GM23338 (cell line): ENCODE measurements around the gene MESP1. TPM values are rescaled to one million over a fixed set of nuclear protein-coding genes. Genes with fewer than 3 reads are reported as not detected.

Experiments used
- ATAC-seq: fragments of 200-7000 bp; cut with Tn5 transposase; 3 replicates; pipeline ENCODE4 v1.9.1; 2020
- DNase-seq: peaks from one replicate; pipeline ENCODE4 v3.0.0-alpha.2; 2015; ENCODE audit warnings: low spot score
- H2AFZ ChIP-seq: fragments of 200-600 bp; sonication (generic); 2 replicates; pipeline ENCODE4 v1.8.0; 2016; ENCODE audit warnings: antibody characterized with exemption, mild to moderate bottlenecking, moderate library complexity
- H3F3A ChIP-seq: fragments of 200-600 bp; sonication (generic); replicated peaks from 2 replicates; pipeline ENCODE4 v1.8.0; 2017; ENCODE audit warnings: antibody characterized with exemption, mixed run types, low read depth
- H3K27ac ChIP-seq: fragments of 200-600 bp; sonication (generic); 2 replicates; pipeline ENCODE4 v1.6.1; 2016; ENCODE audit warnings: low read depth
- H3K27me3 ChIP-seq: fragments of 200-600 bp; sonication (generic); 2 replicates; pipeline ENCODE4 v1.8.0; 2016; ENCODE audit warnings: mild to moderate bottlenecking, mixed run types, moderate library complexity; ENCODE audit not compliant: insufficient read depth
- H3K36me3 ChIP-seq: fragments of 200-600 bp; sonication (generic); 2 replicates; pipeline ENCODE4 v1.8.0; 2016; ENCODE audit warnings: mild to moderate bottlenecking; ENCODE audit not compliant: insufficient read depth
- H3K4me1 ChIP-seq: fragments of 200-600 bp; sonication (generic); 2 replicates; pipeline ENCODE4 v1.8.0; 2016; ENCODE audit warnings: mild to moderate bottlenecking, moderate library complexity; ENCODE audit not compliant: insufficient read depth
- H3K4me2 ChIP-seq: fragments of 200-600 bp; sonication (generic); 2 replicates; pipeline ENCODE4 v1.7.1; 2017; ENCODE audit warnings: mixed run types
- H3K4me3 ChIP-seq: fragments of 200-600 bp; sonication (generic); 2 replicates; pipeline ENCODE4 v1.6.1; 2016; ENCODE audit warnings: mixed run types
- H3K79me2 ChIP-seq: fragments of 200-600 bp; sonication (generic); replicated peaks from 2 replicates; pipeline ENCODE4 v1.8.0; 2017; ENCODE audit warnings: mild to moderate bottlenecking; ENCODE audit not compliant: insufficient read depth
- H3K9me2 ChIP-seq: fragments of 200-600 bp; sonication (generic); 2 replicates; pipeline ENCODE4 v1.8.0; 2017; ENCODE audit not compliant: insufficient read depth
- H4K20me1 ChIP-seq: fragments of 200-600 bp; sonication (generic); replicated peaks from 2 replicates; pipeline ENCODE4 v1.8.0; 2017; ENCODE audit warnings: mild to moderate bottlenecking; ENCODE audit not compliant: insufficient read depth
- H3K27ac Mint-ChIP-seq: 2 replicates; pipeline ENCODE4 v1.8.0; 2020; ENCODE audit warnings: inconsistent platforms, mild to moderate bottlenecking, moderate library complexity, mixed read lengths
- H3K27me3 Mint-ChIP-seq: 3 replicates; pipeline ENCODE4 v1.8.0; 2022; ENCODE audit warnings: low read depth, mild to moderate bottlenecking, moderate library complexity, mixed read lengths, inconsistent platforms; ENCODE audit not compliant: insufficient read depth, poor library complexity
- H3K36me3 Mint-ChIP-seq: 3 replicates; pipeline ENCODE4 v1.8.0; 2021; ENCODE audit warnings: low read depth, mild to moderate bottlenecking, inconsistent platforms, moderate library complexity, mixed read lengths
- H3K4me1 Mint-ChIP-seq: 3 replicates; pipeline ENCODE4 v1.8.0; 2020; ENCODE audit warnings: mild to moderate bottlenecking, inconsistent platforms, mixed read lengths
- H3K4me3 Mint-ChIP-seq: 3 replicates; pipeline ENCODE4 v1.8.0; 2021; ENCODE audit warnings: moderate library complexity, mild to moderate bottlenecking, inconsistent platforms, mixed read lengths
- H3K9me3 Mint-ChIP-seq: 3 replicates; pipeline ENCODE4 v1.8.0; 2020; ENCODE audit warnings: moderate library complexity, mild to moderate bottlenecking, inconsistent platforms, mixed read lengths
- CREB1 ChIP-seq: fragments of 250-450 bp; sonication (Bioruptor Pico); IDR thresholded peaks from 2 replicates; pipeline ENCODE4 v1.5.0; 2020; ENCODE audit warnings: low read depth, mild to moderate bottlenecking, moderate library complexity
- EZH2 ChIP-seq: fragments of 200-600 bp; sonication (generic); IDR thresholded peaks from one replicate; pipeline ENCODE4 v1.8.0; 2017; ENCODE audit warnings: antibody characterized with exemption, mild to moderate bottlenecking, low read depth; ENCODE audit not compliant: unreplicated experiment
- EZH2phosphoT487 ChIP-seq: fragments of 200-600 bp; sonication (generic); IDR thresholded peaks from one replicate; pipeline ENCODE4 v1.8.1; 2018; ENCODE audit warnings: antibody characterized with exemption; ENCODE audit not compliant: unreplicated experiment
- JUNB ChIP-seq: IDR thresholded peaks from one replicate; pipeline ENCODE4 v1.6.1; 2016; ENCODE audit warnings: antibody characterized with exemption; ENCODE audit not compliant: unreplicated experiment
- POLR2AphosphoS5 ChIP-seq: IDR thresholded peaks from 2 replicates; pipeline ENCODE4 v1.6.1; 2016; ENCODE audit warnings: antibody characterized with exemption, low read depth
- STAT1 ChIP-seq: IDR thresholded peaks from one replicate; pipeline ENCODE4 v1.6.1; 2016; ENCODE audit warnings: antibody characterized with exemption; ENCODE audit not compliant: unreplicated experiment
- ZNF114 ChIP-seq: fragments of 250-450 bp; sonication (Bioruptor Pico); IDR thresholded peaks from 2 replicates; pipeline ENCODE4 v1.5.0; 2020; ENCODE audit warnings: mild to moderate bottlenecking, moderate library complexity
- ZNF331 ChIP-seq: fragments of 250-450 bp; sonication (Bioruptor Pico); IDR thresholded peaks from 2 replicates; pipeline ENCODE4 v1.5.0; 2020; ENCODE audit warnings: low read depth, mild to moderate bottlenecking, moderate library complexity
- polyA plus RNA-seq: library from polyadenylated mRNA; unstranded; fragments of >200 nt; fragmentation: Nextera tagmentation; extraction: Ambion mirVana; gene quantifications from 2 replicates; pipeline ENCODE4 v1.2.1, GENCODE V29; 2016
- total RNA-seq: library from RNA; depleted of rRNA; stranded (reverse); fragments of >200 nt; shearing (Covaris generic); gene quantifications from 2 replicates; pipeline ENCODE4 v1.2.3, GENCODE V29; 2014
- TF ChIP-seq, protein P1 (sequence below): IDR thresholded peaks from 2 replicates; pipeline ENCODE4 v1.6.1; 2016; ENCODE audit warnings: antibody characterized with exemption
- TF ChIP-seq, protein P2 (sequence below): IDR thresholded peaks from one replicate; pipeline ENCODE4 v1.6.1; 2018; ENCODE audit warnings: antibody characterized with exemption; ENCODE audit not compliant: unreplicated experiment
- TF ChIP-seq, protein P3 (sequence below), 2 experiments: fragments of 200-600 bp in 1 of 2; sonication (generic) in 1 of 2; conservative IDR thresholded peaks; 2 replicates each; pipeline versions ENCODE4 v1.5.1 to v1.6.1; 2016 to 2017; ENCODE audit warnings: antibody characterized with exemption in 2 of 2, low read depth in 2 of 2, mild to moderate bottlenecking in 2 of 2, moderate library complexity in 1 of 2
- TF ChIP-seq, protein P4 (sequence below): fragments of 250-450 bp; sonication (Bioruptor Pico); IDR thresholded peaks from 2 replicates; pipeline ENCODE4 v1.5.0; 2020; ENCODE audit warnings: mild to moderate bottlenecking, moderate library complexity

MESP1 gene
- total and polyA plus RNA-seq, 2 experiments from 2014 or later, result 0.21 to 0.91 TPM

DNA sequence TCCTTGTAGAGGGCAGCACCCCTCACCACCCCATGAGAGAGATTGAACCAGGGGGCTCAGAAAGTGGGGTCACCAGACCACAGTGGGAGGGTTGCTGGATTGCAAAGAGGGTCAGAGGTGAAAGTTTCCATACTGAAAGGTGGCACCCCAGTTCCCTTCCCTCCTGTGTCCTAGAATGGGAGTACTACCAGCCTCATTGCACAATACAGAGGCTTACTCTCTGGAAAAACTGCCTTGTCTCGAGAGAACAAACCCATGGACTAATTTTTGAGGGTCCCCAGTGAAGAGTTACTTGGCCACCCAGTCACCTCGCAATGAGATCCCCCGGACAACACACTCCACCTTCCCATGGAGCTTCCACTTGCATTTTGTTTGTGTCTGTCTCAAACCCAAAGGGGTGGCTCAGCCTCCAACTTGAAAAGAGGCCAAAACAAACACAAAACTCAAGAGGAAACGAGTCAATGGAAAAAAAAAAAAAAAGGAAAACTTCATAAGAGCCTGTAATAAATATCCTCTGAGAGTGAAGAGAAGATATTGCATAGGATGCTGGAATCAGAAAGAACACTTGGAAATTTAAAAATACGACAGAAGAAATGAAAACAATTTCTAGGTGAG lies 43.7 kb upstream of the MESP1 start:
- H3K9me2 ChIP-seq, result no peaks in the 10 kb centered on the region
- H3K27me3 ChIP-seq, result no peaks in the 10 kb centered on the region
- no peaks in the 10 kb centered on the region for H3K36me3 ChIP-seq
- Mint-ChIP-seq H3K27ac (no peak overlapping the region), H3K4me1 (no peaks in the 10 kb centered on the region), H3K36me3 (no peaks in the 10 kb centered on the region), H3K4me3 (no peak overlapping the region), H3K27me3 (peaks cover 9% of the 10 kb centered on the region), H3K9me3 (no peaks in the 10 kb centered on the region)
- TF ChIP-seq EZH2 (no peak), POLR2AphosphoS5 (no peak), ZNF114 (CRISPR knock-in tag) (no peak), CREB1 (CRISPR knock-in tag) (no peak), JUNB (no peak), ZNF331 (CRISPR knock-in tag) (no peak), EZH2phosphoT487 (no peak), STAT1 (no peak)
- TF ChIP-seq, protein P1, sequence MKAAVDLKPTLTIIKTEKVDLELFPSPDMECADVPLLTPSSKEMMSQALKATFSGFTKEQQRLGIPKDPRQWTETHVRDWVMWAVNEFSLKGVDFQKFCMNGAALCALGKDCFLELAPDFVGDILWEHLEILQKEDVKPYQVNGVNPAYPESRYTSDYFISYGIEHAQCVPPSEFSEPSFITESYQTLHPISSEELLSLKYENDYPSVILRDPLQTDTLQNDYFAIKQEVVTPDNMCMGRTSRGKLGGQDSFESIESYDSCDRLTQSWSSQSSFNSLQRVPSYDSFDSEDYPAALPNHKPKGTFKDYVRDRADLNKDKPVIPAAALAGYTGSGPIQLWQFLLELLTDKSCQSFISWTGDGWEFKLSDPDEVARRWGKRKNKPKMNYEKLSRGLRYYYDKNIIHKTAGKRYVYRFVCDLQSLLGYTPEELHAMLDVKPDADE, result no peak
- TF ChIP-seq, protein P2, sequence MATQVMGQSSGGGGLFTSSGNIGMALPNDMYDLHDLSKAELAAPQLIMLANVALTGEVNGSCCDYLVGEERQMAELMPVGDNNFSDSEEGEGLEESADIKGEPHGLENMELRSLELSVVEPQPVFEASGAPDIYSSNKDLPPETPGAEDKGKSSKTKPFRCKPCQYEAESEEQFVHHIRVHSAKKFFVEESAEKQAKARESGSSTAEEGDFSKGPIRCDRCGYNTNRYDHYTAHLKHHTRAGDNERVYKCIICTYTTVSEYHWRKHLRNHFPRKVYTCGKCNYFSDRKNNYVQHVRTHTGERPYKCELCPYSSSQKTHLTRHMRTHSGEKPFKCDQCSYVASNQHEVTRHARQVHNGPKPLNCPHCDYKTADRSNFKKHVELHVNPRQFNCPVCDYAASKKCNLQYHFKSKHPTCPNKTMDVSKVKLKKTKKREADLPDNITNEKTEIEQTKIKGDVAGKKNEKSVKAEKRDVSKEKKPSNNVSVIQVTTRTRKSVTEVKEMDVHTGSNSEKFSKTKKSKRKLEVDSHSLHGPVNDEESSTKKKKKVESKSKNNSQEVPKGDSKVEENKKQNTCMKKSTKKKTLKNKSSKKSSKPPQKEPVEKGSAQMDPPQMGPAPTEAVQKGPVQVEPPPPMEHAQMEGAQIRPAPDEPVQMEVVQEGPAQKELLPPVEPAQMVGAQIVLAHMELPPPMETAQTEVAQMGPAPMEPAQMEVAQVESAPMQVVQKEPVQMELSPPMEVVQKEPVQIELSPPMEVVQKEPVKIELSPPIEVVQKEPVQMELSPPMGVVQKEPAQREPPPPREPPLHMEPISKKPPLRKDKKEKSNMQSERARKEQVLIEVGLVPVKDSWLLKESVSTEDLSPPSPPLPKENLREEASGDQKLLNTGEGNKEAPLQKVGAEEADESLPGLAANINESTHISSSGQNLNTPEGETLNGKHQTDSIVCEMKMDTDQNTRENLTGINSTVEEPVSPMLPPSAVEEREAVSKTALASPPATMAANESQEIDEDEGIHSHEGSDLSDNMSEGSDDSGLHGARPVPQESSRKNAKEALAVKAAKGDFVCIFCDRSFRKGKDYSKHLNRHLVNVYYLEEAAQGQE, result no peak
- TF ChIP-seq, protein P3, sequence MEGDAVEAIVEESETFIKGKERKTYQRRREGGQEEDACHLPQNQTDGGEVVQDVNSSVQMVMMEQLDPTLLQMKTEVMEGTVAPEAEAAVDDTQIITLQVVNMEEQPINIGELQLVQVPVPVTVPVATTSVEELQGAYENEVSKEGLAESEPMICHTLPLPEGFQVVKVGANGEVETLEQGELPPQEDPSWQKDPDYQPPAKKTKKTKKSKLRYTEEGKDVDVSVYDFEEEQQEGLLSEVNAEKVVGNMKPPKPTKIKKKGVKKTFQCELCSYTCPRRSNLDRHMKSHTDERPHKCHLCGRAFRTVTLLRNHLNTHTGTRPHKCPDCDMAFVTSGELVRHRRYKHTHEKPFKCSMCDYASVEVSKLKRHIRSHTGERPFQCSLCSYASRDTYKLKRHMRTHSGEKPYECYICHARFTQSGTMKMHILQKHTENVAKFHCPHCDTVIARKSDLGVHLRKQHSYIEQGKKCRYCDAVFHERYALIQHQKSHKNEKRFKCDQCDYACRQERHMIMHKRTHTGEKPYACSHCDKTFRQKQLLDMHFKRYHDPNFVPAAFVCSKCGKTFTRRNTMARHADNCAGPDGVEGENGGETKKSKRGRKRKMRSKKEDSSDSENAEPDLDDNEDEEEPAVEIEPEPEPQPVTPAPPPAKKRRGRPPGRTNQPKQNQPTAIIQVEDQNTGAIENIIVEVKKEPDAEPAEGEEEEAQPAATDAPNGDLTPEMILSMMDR (conservative IDR thresholded peaks at IDR 0.05; ENCODE audit: low read depth in 2 of 2), result no peak
- TF ChIP-seq, protein P4, sequence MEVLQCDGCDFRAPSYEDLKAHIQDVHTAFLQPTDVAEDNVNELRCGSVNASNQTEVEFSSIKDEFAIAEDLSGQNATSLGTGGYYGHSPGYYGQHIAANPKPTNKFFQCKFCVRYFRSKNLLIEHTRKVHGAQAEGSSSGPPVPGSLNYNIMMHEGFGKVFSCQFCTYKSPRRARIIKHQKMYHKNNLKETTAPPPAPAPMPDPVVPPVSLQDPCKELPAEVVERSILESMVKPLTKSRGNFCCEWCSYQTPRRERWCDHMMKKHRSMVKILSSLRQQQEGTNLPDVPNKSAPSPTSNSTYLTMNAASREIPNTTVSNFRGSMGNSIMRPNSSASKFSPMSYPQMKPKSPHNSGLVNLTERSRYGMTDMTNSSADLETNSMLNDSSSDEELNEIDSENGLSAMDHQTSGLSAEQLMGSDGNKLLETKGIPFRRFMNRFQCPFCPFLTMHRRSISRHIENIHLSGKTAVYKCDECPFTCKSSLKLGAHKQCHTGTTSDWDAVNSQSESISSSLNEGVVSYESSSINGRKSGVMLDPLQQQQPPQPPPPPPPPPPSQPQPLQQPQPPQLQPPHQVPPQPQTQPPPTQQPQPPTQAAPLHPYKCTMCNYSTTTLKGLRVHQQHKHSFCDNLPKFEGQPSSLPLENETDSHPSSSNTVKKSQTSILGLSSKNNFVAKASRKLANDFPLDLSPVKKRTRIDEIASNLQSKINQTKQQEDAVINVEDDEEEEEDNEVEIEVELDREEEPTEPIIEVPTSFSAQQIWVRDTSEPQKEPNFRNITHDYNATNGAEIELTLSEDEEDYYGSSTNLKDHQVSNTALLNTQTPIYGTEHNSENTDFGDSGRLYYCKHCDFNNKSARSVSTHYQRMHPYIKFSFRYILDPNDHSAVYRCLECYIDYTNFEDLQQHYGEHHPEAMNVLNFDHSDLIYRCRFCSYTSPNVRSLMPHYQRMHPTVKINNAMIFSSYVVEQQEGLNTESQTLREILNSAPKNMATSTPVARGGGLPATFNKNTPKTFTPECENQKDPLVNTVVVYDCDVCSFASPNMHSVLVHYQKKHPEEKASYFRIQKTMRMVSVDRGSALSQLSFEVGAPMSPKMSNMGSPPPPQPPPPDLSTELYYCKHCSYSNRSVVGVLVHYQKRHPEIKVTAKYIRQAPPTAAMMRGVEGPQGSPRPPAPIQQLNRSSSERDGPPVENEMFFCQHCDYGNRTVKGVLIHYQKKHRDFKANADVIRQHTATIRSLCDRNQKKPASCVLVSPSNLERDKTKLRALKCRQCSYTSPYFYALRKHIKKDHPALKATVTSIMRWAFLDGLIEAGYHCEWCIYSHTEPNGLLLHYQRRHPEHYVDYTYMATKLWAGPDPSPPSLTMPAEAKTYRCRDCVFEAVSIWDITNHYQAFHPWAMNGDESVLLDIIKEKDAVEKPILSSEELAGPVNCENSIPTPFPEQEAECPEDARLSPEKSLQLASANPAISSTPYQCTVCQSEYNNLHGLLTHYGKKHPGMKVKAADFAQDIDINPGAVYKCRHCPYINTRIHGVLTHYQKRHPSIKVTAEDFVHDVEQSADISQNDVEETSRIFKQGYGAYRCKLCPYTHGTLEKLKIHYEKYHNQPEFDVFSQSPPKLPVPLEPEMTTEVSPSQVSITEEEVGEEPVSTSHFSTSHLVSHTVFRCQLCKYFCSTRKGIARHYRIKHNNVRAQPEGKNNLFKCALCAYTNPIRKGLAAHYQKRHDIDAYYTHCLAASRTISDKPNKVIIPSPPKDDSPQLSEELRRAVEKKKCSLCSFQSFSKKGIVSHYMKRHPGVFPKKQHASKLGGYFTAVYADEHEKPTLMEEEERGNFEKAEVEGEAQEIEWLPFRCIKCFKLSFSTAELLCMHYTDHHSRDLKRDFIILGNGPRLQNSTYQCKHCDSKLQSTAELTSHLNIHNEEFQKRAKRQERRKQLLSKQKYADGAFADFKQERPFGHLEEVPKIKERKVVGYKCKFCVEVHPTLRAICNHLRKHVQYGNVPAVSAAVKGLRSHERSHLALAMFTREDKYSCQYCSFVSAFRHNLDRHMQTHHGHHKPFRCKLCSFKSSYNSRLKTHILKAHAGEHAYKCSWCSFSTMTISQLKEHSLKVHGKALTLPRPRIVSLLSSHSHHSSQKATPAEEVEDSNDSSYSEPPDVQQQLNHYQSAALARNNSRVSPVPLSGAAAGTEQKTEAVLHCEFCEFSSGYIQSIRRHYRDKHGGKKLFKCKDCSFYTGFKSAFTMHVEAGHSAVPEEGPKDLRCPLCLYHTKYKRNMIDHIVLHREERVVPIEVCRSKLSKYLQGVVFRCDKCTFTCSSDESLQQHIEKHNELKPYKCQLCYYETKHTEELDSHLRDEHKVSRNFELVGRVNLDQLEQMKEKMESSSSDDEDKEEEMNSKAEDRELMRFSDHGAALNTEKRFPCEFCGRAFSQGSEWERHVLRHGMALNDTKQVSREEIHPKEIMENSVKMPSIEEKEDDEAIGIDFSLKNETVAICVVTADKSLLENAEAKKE (CRISPR knock-in tag), result no peak
- H4K20me1 ChIP-seq, result no peaks in the 10 kb centered on the region
- no peak overlapping the region for H3K4me2 ChIP-seq
- no peak overlapping the region for H2AFZ ChIP-seq
- no peaks in the 10 kb centered on the region for H3K4me1 ChIP-seq
- no peak overlapping the region for H3K4me3 ChIP-seq
- ATAC-seq (no peak), DNase-seq (no peak)
- no peaks in the 10 kb centered on the region for H3K79me2 ChIP-seq
- H3F3A ChIP-seq, result no peaks in the 10 kb centered on the region
- H3K27ac ChIP-seq, result no peak overlapping the region
